GM23338 (cell line): ENCODE measurements around the gene CYP2W1. TPM values are rescaled to one million over a fixed set of nuclear protein-coding genes. Genes with fewer than 3 reads are reported as not detected.

ENCODE experiments used
- ATAC-seq: fragments of 200-7000 bp; cut with Tn5 transposase; 3 replicates; pipeline ENCODE4 v1.9.1; 2020
- DNase-seq: peaks from one replicate; pipeline ENCODE4 v3.0.0-alpha.2; 2015; ENCODE audit warnings: low spot score
- H2AFZ ChIP-seq: fragments of 200-600 bp; sonication (generic); 2 replicates; pipeline ENCODE4 v1.8.0; 2016; ENCODE audit warnings: antibody characterized with exemption, mild to moderate bottlenecking, moderate library complexity
- H3F3A ChIP-seq: fragments of 200-600 bp; sonication (generic); replicated peaks from 2 replicates; pipeline ENCODE4 v1.8.0; 2017; ENCODE audit warnings: antibody characterized with exemption, mixed run types, low read depth
- H3K27ac ChIP-seq: fragments of 200-600 bp; sonication (generic); 2 replicates; pipeline ENCODE4 v1.6.1; 2016; ENCODE audit warnings: low read depth
- H3K27me3 ChIP-seq: fragments of 200-600 bp; sonication (generic); 2 replicates; pipeline ENCODE4 v1.8.0; 2016; ENCODE audit warnings: mild to moderate bottlenecking, mixed run types, moderate library complexity; ENCODE audit not compliant: insufficient read depth
- H3K36me3 ChIP-seq: fragments of 200-600 bp; sonication (generic); 2 replicates; pipeline ENCODE4 v1.8.0; 2016; ENCODE audit warnings: mild to moderate bottlenecking; ENCODE audit not compliant: insufficient read depth
- H3K4me1 ChIP-seq: fragments of 200-600 bp; sonication (generic); 2 replicates; pipeline ENCODE4 v1.8.0; 2016; ENCODE audit warnings: mild to moderate bottlenecking, moderate library complexity; ENCODE audit not compliant: insufficient read depth
- H3K4me2 ChIP-seq: fragments of 200-600 bp; sonication (generic); 2 replicates; pipeline ENCODE4 v1.7.1; 2017; ENCODE audit warnings: mixed run types
- H3K4me3 ChIP-seq: fragments of 200-600 bp; sonication (generic); 2 replicates; pipeline ENCODE4 v1.6.1; 2016; ENCODE audit warnings: mixed run types
- H3K79me2 ChIP-seq: fragments of 200-600 bp; sonication (generic); replicated peaks from 2 replicates; pipeline ENCODE4 v1.8.0; 2017; ENCODE audit warnings: mild to moderate bottlenecking; ENCODE audit not compliant: insufficient read depth
- H3K9me2 ChIP-seq: fragments of 200-600 bp; sonication (generic); 2 replicates; pipeline ENCODE4 v1.8.0; 2017; ENCODE audit not compliant: insufficient read depth
- H4K20me1 ChIP-seq: fragments of 200-600 bp; sonication (generic); replicated peaks from 2 replicates; pipeline ENCODE4 v1.8.0; 2017; ENCODE audit warnings: mild to moderate bottlenecking; ENCODE audit not compliant: insufficient read depth
- H3K27ac Mint-ChIP-seq: 2 replicates; pipeline ENCODE4 v1.8.0; 2020; ENCODE audit warnings: inconsistent platforms, mild to moderate bottlenecking, moderate library complexity, mixed read lengths
- H3K27me3 Mint-ChIP-seq: 3 replicates; pipeline ENCODE4 v1.8.0; 2022; ENCODE audit warnings: low read depth, mild to moderate bottlenecking, moderate library complexity, mixed read lengths, inconsistent platforms; ENCODE audit not compliant: insufficient read depth, poor library complexity
- H3K36me3 Mint-ChIP-seq: 3 replicates; pipeline ENCODE4 v1.8.0; 2021; ENCODE audit warnings: low read depth, mild to moderate bottlenecking, inconsistent platforms, moderate library complexity, mixed read lengths
- H3K4me1 Mint-ChIP-seq: 3 replicates; pipeline ENCODE4 v1.8.0; 2020; ENCODE audit warnings: mild to moderate bottlenecking, inconsistent platforms, mixed read lengths
- H3K4me3 Mint-ChIP-seq: 3 replicates; pipeline ENCODE4 v1.8.0; 2021; ENCODE audit warnings: moderate library complexity, mild to moderate bottlenecking, inconsistent platforms, mixed read lengths
- H3K9me3 Mint-ChIP-seq: 3 replicates; pipeline ENCODE4 v1.8.0; 2020; ENCODE audit warnings: moderate library complexity, mild to moderate bottlenecking, inconsistent platforms, mixed read lengths
- CREB1 ChIP-seq: fragments of 250-450 bp; sonication (Bioruptor Pico); IDR thresholded peaks from 2 replicates; pipeline ENCODE4 v1.5.0; 2020; ENCODE audit warnings: low read depth, mild to moderate bottlenecking, moderate library complexity
- EZH2 ChIP-seq: fragments of 200-600 bp; sonication (generic); IDR thresholded peaks from one replicate; pipeline ENCODE4 v1.8.0; 2017; ENCODE audit warnings: antibody characterized with exemption, mild to moderate bottlenecking, low read depth; ENCODE audit not compliant: unreplicated experiment
- EZH2phosphoT487 ChIP-seq: fragments of 200-600 bp; sonication (generic); IDR thresholded peaks from one replicate; pipeline ENCODE4 v1.8.1; 2018; ENCODE audit warnings: antibody characterized with exemption; ENCODE audit not compliant: unreplicated experiment
- JUNB ChIP-seq: IDR thresholded peaks from one replicate; pipeline ENCODE4 v1.6.1; 2016; ENCODE audit warnings: antibody characterized with exemption; ENCODE audit not compliant: unreplicated experiment
- NANOG ChIP-seq: IDR thresholded peaks from 2 replicates; pipeline ENCODE4 v1.6.1; 2016; ENCODE audit warnings: antibody characterized with exemption, borderline replicate concordance
- POLR2AphosphoS5 ChIP-seq: IDR thresholded peaks from 2 replicates; pipeline ENCODE4 v1.6.1; 2016; ENCODE audit warnings: antibody characterized with exemption, low read depth
- STAT1 ChIP-seq: IDR thresholded peaks from one replicate; pipeline ENCODE4 v1.6.1; 2016; ENCODE audit warnings: antibody characterized with exemption; ENCODE audit not compliant: unreplicated experiment
- ZNF114 ChIP-seq: fragments of 250-450 bp; sonication (Bioruptor Pico); IDR thresholded peaks from 2 replicates; pipeline ENCODE4 v1.5.0; 2020; ENCODE audit warnings: mild to moderate bottlenecking, moderate library complexity
- ZNF331 ChIP-seq: fragments of 250-450 bp; sonication (Bioruptor Pico); IDR thresholded peaks from 2 replicates; pipeline ENCODE4 v1.5.0; 2020; ENCODE audit warnings: low read depth, mild to moderate bottlenecking, moderate library complexity
- polyA plus RNA-seq: library from polyadenylated mRNA; unstranded; fragments of >200 nt; fragmentation: Nextera tagmentation; extraction: Ambion mirVana; gene quantifications from 2 replicates; pipeline ENCODE4 v1.2.1, GENCODE V29; 2016
- total RNA-seq: library from RNA; depleted of rRNA; stranded (reverse); fragments of >200 nt; shearing (Covaris generic); gene quantifications from 2 replicates; pipeline ENCODE4 v1.2.3, GENCODE V29; 2014
- TF ChIP-seq, protein P1 (sequence below): IDR thresholded peaks from 2 replicates; pipeline ENCODE4 v1.6.1; 2016; ENCODE audit warnings: antibody characterized with exemption
- TF ChIP-seq, protein P2 (sequence below): fragments of 250-450 bp; sonication (Bioruptor Pico); IDR thresholded peaks from 2 replicates; pipeline ENCODE4 v1.5.0; 2020; ENCODE audit warnings: mild to moderate bottlenecking, moderate library complexity
- TF ChIP-seq, protein P3 (sequence below), 2 experiments: fragments of 200-600 bp in 1 of 2; sonication (generic) in 1 of 2; conservative IDR thresholded peaks; 2 replicates each; pipeline versions ENCODE4 v1.5.1 to v1.6.1; 2016 to 2017; ENCODE audit warnings: antibody characterized with exemption in 2 of 2, low read depth in 2 of 2, mild to moderate bottlenecking in 2 of 2, moderate library complexity in 1 of 2
- TF ChIP-seq, protein P4 (sequence below): IDR thresholded peaks from one replicate; pipeline ENCODE4 v1.6.1; 2018; ENCODE audit warnings: antibody characterized with exemption; ENCODE audit not compliant: unreplicated experiment

The CYP2W1 gene
- total and polyA plus RNA-seq, 2 experiments from 2014 or later: not detected

DNA sequence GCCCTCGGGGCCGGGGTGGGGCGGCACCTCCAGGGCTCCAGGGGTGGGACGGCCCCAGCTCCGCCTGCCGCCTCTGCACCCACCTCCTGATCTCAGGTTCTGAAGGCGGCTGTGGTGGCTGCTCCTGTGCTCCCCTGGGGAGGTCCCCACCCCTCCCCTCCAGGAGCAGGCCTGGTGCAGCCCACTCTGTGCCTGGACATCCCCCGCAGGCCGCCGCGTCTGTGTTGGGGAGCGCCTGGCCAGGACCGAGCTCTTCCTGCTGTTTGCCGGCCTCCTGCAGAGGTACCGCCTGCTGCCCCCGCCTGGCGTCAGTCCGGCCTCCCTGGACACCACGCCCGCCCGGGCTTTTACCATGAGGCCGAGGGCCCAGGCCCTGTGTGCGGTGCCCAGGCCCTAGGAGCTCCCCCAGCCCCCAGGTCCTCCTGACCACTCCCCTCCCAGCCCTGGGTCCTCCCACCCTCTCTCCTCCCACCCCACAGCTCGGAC is 5.5 kb downstream of the CYP2W1 start:
- Histone ChIP-seq H3K4me3 (no peak overlapping the region), H3F3A (no peaks in the 10 kb centered on the region), H3K79me2 (no peaks in the 10 kb centered on the region), H3K4me2 (no peak overlapping the region), H3K27ac (no peak overlapping the region), H4K20me1 (no peaks in the 10 kb centered on the region), H3K27me3 (no peaks in the 10 kb centered on the region), H3K36me3 (no peaks in the 10 kb centered on the region), H3K4me1 (no peaks in the 10 kb centered on the region), H2AFZ (no peak overlapping the region), H3K9me2 (no peaks in the 10 kb centered on the region)
- Mint-ChIP-seq H3K9me3 (no peaks in the 10 kb centered on the region), H3K36me3 (no peaks in the 10 kb centered on the region), H3K27ac (no peak overlapping the region), H3K27me3 (peaks cover 14% of the 10 kb centered on the region), H3K4me1 (no peaks in the 10 kb centered on the region), H3K4me3 (no peak overlapping the region)
- ATAC-seq (no peak; the same call in 1 of the 3 replicates), DNase-seq (no peak)
- TF ChIP-seq, protein P1, sequence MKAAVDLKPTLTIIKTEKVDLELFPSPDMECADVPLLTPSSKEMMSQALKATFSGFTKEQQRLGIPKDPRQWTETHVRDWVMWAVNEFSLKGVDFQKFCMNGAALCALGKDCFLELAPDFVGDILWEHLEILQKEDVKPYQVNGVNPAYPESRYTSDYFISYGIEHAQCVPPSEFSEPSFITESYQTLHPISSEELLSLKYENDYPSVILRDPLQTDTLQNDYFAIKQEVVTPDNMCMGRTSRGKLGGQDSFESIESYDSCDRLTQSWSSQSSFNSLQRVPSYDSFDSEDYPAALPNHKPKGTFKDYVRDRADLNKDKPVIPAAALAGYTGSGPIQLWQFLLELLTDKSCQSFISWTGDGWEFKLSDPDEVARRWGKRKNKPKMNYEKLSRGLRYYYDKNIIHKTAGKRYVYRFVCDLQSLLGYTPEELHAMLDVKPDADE: no peak
- TF ChIP-seq, protein P2, sequence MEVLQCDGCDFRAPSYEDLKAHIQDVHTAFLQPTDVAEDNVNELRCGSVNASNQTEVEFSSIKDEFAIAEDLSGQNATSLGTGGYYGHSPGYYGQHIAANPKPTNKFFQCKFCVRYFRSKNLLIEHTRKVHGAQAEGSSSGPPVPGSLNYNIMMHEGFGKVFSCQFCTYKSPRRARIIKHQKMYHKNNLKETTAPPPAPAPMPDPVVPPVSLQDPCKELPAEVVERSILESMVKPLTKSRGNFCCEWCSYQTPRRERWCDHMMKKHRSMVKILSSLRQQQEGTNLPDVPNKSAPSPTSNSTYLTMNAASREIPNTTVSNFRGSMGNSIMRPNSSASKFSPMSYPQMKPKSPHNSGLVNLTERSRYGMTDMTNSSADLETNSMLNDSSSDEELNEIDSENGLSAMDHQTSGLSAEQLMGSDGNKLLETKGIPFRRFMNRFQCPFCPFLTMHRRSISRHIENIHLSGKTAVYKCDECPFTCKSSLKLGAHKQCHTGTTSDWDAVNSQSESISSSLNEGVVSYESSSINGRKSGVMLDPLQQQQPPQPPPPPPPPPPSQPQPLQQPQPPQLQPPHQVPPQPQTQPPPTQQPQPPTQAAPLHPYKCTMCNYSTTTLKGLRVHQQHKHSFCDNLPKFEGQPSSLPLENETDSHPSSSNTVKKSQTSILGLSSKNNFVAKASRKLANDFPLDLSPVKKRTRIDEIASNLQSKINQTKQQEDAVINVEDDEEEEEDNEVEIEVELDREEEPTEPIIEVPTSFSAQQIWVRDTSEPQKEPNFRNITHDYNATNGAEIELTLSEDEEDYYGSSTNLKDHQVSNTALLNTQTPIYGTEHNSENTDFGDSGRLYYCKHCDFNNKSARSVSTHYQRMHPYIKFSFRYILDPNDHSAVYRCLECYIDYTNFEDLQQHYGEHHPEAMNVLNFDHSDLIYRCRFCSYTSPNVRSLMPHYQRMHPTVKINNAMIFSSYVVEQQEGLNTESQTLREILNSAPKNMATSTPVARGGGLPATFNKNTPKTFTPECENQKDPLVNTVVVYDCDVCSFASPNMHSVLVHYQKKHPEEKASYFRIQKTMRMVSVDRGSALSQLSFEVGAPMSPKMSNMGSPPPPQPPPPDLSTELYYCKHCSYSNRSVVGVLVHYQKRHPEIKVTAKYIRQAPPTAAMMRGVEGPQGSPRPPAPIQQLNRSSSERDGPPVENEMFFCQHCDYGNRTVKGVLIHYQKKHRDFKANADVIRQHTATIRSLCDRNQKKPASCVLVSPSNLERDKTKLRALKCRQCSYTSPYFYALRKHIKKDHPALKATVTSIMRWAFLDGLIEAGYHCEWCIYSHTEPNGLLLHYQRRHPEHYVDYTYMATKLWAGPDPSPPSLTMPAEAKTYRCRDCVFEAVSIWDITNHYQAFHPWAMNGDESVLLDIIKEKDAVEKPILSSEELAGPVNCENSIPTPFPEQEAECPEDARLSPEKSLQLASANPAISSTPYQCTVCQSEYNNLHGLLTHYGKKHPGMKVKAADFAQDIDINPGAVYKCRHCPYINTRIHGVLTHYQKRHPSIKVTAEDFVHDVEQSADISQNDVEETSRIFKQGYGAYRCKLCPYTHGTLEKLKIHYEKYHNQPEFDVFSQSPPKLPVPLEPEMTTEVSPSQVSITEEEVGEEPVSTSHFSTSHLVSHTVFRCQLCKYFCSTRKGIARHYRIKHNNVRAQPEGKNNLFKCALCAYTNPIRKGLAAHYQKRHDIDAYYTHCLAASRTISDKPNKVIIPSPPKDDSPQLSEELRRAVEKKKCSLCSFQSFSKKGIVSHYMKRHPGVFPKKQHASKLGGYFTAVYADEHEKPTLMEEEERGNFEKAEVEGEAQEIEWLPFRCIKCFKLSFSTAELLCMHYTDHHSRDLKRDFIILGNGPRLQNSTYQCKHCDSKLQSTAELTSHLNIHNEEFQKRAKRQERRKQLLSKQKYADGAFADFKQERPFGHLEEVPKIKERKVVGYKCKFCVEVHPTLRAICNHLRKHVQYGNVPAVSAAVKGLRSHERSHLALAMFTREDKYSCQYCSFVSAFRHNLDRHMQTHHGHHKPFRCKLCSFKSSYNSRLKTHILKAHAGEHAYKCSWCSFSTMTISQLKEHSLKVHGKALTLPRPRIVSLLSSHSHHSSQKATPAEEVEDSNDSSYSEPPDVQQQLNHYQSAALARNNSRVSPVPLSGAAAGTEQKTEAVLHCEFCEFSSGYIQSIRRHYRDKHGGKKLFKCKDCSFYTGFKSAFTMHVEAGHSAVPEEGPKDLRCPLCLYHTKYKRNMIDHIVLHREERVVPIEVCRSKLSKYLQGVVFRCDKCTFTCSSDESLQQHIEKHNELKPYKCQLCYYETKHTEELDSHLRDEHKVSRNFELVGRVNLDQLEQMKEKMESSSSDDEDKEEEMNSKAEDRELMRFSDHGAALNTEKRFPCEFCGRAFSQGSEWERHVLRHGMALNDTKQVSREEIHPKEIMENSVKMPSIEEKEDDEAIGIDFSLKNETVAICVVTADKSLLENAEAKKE: no peak
- no peak for TF ChIP-seq STAT1
- no peak for TF ChIP-seq POLR2AphosphoS5
- TF ChIP-seq NANOG: no peak
- TF ChIP-seq JUNB: no peak
- TF ChIP-seq EZH2phosphoT487: no peak
- no peak for TF ChIP-seq CREB1 (CRISPR knock-in tag)
- no peak for TF ChIP-seq ZNF114 (CRISPR knock-in tag)
- TF ChIP-seq, protein P3, sequence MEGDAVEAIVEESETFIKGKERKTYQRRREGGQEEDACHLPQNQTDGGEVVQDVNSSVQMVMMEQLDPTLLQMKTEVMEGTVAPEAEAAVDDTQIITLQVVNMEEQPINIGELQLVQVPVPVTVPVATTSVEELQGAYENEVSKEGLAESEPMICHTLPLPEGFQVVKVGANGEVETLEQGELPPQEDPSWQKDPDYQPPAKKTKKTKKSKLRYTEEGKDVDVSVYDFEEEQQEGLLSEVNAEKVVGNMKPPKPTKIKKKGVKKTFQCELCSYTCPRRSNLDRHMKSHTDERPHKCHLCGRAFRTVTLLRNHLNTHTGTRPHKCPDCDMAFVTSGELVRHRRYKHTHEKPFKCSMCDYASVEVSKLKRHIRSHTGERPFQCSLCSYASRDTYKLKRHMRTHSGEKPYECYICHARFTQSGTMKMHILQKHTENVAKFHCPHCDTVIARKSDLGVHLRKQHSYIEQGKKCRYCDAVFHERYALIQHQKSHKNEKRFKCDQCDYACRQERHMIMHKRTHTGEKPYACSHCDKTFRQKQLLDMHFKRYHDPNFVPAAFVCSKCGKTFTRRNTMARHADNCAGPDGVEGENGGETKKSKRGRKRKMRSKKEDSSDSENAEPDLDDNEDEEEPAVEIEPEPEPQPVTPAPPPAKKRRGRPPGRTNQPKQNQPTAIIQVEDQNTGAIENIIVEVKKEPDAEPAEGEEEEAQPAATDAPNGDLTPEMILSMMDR (conservative IDR thresholded peaks at IDR 0.05; ENCODE audit: low read depth in 2 of 2): no peak
- TF ChIP-seq ZNF331: no peak
- TF ChIP-seq, protein P4, sequence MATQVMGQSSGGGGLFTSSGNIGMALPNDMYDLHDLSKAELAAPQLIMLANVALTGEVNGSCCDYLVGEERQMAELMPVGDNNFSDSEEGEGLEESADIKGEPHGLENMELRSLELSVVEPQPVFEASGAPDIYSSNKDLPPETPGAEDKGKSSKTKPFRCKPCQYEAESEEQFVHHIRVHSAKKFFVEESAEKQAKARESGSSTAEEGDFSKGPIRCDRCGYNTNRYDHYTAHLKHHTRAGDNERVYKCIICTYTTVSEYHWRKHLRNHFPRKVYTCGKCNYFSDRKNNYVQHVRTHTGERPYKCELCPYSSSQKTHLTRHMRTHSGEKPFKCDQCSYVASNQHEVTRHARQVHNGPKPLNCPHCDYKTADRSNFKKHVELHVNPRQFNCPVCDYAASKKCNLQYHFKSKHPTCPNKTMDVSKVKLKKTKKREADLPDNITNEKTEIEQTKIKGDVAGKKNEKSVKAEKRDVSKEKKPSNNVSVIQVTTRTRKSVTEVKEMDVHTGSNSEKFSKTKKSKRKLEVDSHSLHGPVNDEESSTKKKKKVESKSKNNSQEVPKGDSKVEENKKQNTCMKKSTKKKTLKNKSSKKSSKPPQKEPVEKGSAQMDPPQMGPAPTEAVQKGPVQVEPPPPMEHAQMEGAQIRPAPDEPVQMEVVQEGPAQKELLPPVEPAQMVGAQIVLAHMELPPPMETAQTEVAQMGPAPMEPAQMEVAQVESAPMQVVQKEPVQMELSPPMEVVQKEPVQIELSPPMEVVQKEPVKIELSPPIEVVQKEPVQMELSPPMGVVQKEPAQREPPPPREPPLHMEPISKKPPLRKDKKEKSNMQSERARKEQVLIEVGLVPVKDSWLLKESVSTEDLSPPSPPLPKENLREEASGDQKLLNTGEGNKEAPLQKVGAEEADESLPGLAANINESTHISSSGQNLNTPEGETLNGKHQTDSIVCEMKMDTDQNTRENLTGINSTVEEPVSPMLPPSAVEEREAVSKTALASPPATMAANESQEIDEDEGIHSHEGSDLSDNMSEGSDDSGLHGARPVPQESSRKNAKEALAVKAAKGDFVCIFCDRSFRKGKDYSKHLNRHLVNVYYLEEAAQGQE: no peak
- no peak for TF ChIP-seq EZH2
